ENCODE measurements around the gene TP53TG3B. TPM values are rescaled to one million over a fixed set of nuclear protein-coding genes. Genes with fewer than 3 reads are reported as not detected.
"Not testable (repeated sequence)": the region's sequence is repeated elsewhere in the genome, so short reads cannot be mapped to it uniquely, and the experiment has no call there.

TP53TG3B gene
- total RNA-seq: not detected in 2 replicates

- intact Hi-C loops (cut with micrococcal nuclease): not testable (repeated sequence)
Measured at GRCh38 chr16:33360541-33360940, at the start of gene TP53TG3B. Gene TP53TG3B, plus strand, starts transcription at chr16:33360841. Its CDS starts 68 bp downstream, at chr16:33360909.

- intact Hi-C loops (cut with micrococcal nuclease): not testable (repeated sequence)
Measured at GRCh38 chr16:33336226-33337012, 24.2 kb upstream of the TP53TG3B start.

GRCh38 chr16:33337627-33338542 lies 22.8 kb upstream of the TP53TG3B start:
- intact Hi-C loops (cut with micrococcal nuclease): not testable (repeated sequence)

- intact Hi-C loops (cut with micrococcal nuclease): not testable (repeated sequence)
Measured at GRCh38 chr16:33338543-33338951, 22.1 kb upstream of the TP53TG3B start.

- intact Hi-C loops (cut with micrococcal nuclease): not testable (repeated sequence)
Measured at GRCh38 chr16:33339093-33340061, 21.3 kb upstream of the TP53TG3B start.

Other genes starting within 250 kb of the TP53TG3B start
- gene TP53TG3C, start 166.6 kb upstream of the TP53TG3B start, total RNA-seq: not detected in 2 replicates
- gene TP53TG3E, start 56.5 kb upstream of the TP53TG3B start, total RNA-seq: not detected in 2 replicates
- not detected in 2 replicates for gene TP53TG3F, start 98.8 kb downstream of the TP53TG3B start, total RNA-seq